Astrocyte of the spinal cord (primary cell): Measurements from ENCODE around the gene SLC26A6.

Experiments used
- DNase-seq: peaks from one replicate; pipeline ENCODE4 v3.0.0; 2011; ENCODE audit warnings: low read depth, low spot score
- H3K4me3 ChIP-seq: 2 replicates; pipeline ENCODE4 v1.5.1; 2011; ENCODE audit warnings: low read depth, mild to moderate bottlenecking, low read length, moderate library complexity
- in situ Hi-C: cut with HindIII; loops from 2 replicates; pipeline ENCODE4 v1.10.0; 2017; ENCODE audit warnings: low sequenced_read_pairs
- TF ChIP-seq, protein P1 (sequence below): IDR thresholded peaks from 2 replicates; pipeline ENCODE4 v1.5.1; 2012; ENCODE audit warnings: low read depth, mild to moderate bottlenecking, low read length, inconsistent platforms

The SLC26A6 gene

DNA sequence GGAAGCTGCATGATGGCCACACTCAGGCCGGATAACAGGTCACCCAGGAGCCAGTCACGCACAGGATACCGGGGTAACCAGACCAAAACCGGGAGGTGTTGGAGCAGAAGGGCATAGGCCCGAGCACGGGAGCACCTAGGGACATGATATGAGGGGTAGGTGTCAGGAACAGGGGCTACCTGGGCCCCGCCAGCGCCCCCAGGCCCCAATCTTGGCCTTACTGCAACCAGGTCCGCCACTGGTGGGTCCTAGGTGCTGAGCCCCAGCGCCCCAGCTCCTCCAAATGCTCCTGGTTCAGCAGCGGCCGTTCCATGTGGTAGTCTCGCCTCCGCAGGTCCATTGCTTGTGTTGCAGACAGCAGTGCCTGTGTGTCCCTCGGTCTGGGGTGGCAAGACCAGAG is 2.0 kb downstream of the SLC26A6 start:
- no peak for DNase-seq
- TF ChIP-seq, protein P1, sequence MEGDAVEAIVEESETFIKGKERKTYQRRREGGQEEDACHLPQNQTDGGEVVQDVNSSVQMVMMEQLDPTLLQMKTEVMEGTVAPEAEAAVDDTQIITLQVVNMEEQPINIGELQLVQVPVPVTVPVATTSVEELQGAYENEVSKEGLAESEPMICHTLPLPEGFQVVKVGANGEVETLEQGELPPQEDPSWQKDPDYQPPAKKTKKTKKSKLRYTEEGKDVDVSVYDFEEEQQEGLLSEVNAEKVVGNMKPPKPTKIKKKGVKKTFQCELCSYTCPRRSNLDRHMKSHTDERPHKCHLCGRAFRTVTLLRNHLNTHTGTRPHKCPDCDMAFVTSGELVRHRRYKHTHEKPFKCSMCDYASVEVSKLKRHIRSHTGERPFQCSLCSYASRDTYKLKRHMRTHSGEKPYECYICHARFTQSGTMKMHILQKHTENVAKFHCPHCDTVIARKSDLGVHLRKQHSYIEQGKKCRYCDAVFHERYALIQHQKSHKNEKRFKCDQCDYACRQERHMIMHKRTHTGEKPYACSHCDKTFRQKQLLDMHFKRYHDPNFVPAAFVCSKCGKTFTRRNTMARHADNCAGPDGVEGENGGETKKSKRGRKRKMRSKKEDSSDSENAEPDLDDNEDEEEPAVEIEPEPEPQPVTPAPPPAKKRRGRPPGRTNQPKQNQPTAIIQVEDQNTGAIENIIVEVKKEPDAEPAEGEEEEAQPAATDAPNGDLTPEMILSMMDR, result no peak
- no peak overlapping the region for H3K4me3 ChIP-seq
- in situ Hi-C loops, result no loop called here

- DNase-seq, result no peak
- in situ Hi-C loops, result no loop called here
- H3K4me3 ChIP-seq, result no peak overlapping the region
- TF ChIP-seq, protein P1, result no peak
Measured at GRCh38 chr3:48631516-48632448, 3.5 kb downstream of the SLC26A6 start.

GRCh38 chr3:48630833-48631232 is 4.4 kb downstream of the SLC26A6 start:
- no peak overlapping the region for H3K4me3 ChIP-seq
- TF ChIP-seq, protein P1, result no peak
- DNase-seq, result no peak
- in situ Hi-C loops, result no loop called here

- no peak overlapping the region for H3K4me3 ChIP-seq
- DNase-seq, result no peak
- TF ChIP-seq, protein P1, result no peak
- in situ Hi-C loops, result no loop called here
Measured at GRCh38 chr3:48630407-48630806, 4.9 kb downstream of the SLC26A6 start.

- TF ChIP-seq, protein P1, result no peak
- no peak overlapping the region for H3K4me3 ChIP-seq
- DNase-seq, result no peak
- in situ Hi-C loops, result no loop called here
Measured at GRCh38 chr3:48629894-48630293, 5.4 kb downstream of the SLC26A6 start.

DNA sequence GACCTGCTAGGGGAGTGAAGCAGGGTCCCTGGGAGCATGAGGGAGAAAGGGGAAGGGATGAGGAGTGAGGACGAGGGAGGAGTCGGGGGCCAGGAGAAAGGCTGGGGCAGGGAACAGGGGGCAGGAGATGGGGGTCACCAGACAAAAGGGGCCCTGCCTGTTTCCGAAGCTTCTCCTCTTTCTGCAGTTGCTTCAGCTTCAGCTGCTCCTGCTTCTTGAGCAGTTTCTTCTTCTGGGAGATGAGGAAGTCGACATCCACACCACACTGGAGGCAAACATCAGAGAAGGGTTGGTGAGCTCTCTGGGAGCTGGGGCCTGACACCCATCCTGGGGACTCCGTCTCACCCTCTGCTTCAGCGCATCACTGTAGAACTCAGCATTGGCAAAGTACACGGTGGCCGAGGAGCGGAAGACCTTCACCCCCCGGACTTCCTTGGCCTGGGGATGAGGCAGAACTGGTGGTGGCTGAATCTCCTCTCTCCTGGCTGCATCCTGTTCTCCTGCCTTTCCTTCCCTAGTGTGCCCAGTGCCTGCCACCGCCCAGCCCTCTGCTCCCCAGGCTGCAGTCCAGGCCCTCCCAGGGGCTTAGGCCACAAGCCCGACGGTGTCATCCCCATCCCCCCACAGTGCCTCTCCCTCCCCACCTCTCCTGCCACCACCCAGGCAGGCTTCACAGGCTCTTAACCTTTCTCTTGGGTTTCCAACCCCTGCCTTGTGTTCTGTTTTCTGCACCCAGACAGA is 6.8 kb downstream of the SLC26A6 start:
- no peak overlapping the region for H3K4me3 ChIP-seq
- TF ChIP-seq, protein P1, result no peak
- DNase-seq, result no peak
- in situ Hi-C loops, result no loop called here
